Thymus (tissue), 11 donors: Measurements from ENCODE around the gene GATB. TPM values are rescaled to one million over a fixed set of nuclear protein-coding genes. Genes with fewer than 3 reads are reported as not detected.

Experiments used
- DNase-seq, 9 donors: peaks; one replicate each; pipeline ENCODE4 v3.0.0-alpha.2; 2013; ENCODE audit warnings: low spot score in 9 of 9, low read depth in 6 of 9, missing footprints in 1 of 9
- H3K27ac ChIP-seq, 2 donors: one replicate each; pipeline ENCODE4 v1.5.1; 2013; ENCODE audit warnings: control low read depth in 1 of 2, low read depth in 1 of 2, low read length in 1 of 2, mild to moderate bottlenecking in 1 of 2, moderate library complexity in 1 of 2
- H3K27me3 ChIP-seq, 2 donors: one replicate each; pipeline ENCODE4 v1.5.1; 2013; ENCODE audit warnings: low read length in 1 of 2; ENCODE audit not compliant: control insufficient read depth in 2 of 2, insufficient read depth in 1 of 2
- H3K36me3 ChIP-seq, 2 donors: one replicate each; pipeline ENCODE4 v1.5.1; 2013; ENCODE audit warnings: low read length in 1 of 2, mild to moderate bottlenecking in 1 of 2, moderate library complexity in 1 of 2; ENCODE audit not compliant: control insufficient read depth in 2 of 2, insufficient read depth in 2 of 2
- H3K4me1 ChIP-seq, 2 donors: one replicate each; pipeline ENCODE4 v1.5.1; 2013; ENCODE audit warnings: low read length in 2 of 2; ENCODE audit not compliant: control insufficient read depth in 2 of 2, insufficient read depth in 2 of 2
- H3K4me3 ChIP-seq, 2 donors: one replicate each; pipeline ENCODE4 v1.5.1; 2013; ENCODE audit warnings: low read length in 2 of 2, control low read depth in 1 of 2, mild to moderate bottlenecking in 1 of 2
- H3K9me3 ChIP-seq, 2 donors: one replicate each; pipeline ENCODE4 v1.5.1; 2013; ENCODE audit warnings: low read length in 1 of 2, mild to moderate bottlenecking in 1 of 2; ENCODE audit not compliant: control insufficient read depth in 2 of 2, insufficient read depth in 1 of 2
- WGBS: extraction: QIAGEN DNeasy Blood & Tissue Kit; methylation state at CpG from one replicate; pipeline ENCODE4 v1.1.7; 2013; 5-methylcytosine and 5-hydroxymethylcytosine counted together
- polyA plus RNA-seq: library from polyadenylated mRNA; stranded (reverse); fragments of 200-250 nt; gene quantifications from one replicate; pipeline ENCODE4 v1.2.3, GENCODE V29; 2013
- total RNA-seq: library from RNA; stranded (reverse); fragments of 120-200 nt; gene quantifications from one replicate; pipeline ENCODE4 v1.2.4, GENCODE V29; 2013
- donor health status: healthy.

Gene GATB
- total and polyA plus RNA-seq, 2 donors: 14.5 to 17.6 TPM

DNA sequence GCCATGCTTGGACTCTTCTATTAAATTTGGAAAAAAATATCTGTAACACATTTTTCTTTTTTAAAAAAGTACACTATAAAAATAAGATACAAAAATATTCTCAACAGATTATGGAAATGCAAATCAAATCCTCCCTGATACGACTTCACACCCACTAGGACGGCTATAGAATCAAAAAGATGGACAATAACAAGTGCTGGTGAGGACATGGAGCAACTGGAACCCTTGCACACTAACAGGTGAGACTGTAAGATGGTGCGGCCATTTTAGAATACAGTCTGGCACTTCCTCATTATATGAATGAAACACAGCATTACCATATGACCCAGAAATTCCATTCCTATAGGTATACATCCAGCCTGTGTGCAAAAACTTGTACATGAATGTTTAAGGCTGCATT is 83.6 kb downstream of the GATB start:
- Histone ChIP-seq H3K27ac (no peak overlapping the region), H3K9me3 (no peaks in the 10 kb centered on the region), H3K4me1 (peaks cover 0 to 13% of the 10 kb centered on the region in 2 donors), H3K4me3 (no peak overlapping the region), H3K27me3 (no peaks in the 10 kb centered on the region), H3K36me3 (peaks cover 0 to 12% of the 10 kb centered on the region in 2 donors)
- WGBS: 65% methylated on average over 3 of the region's 3 CpGs
- no peak for DNase-seq

DNA sequence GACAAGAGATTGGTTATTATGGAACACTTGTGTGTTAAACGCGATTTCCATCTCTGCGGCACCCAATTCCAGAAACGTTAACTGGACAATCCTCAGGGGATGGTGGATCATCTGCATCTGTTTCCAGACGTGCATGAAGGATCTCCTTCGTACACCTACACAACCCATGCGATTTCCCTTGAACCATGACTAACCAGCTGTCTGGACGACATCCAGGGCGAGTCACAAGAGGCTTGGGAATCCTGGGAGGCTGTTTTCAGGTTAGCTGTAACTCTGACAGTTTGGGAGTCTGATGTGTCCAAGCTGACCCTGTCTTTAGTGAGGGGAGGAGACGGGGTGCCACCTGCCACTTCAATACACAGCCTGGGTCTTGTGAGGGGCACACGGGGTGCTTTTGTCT is 84.5 kb downstream of the GATB start:
- H3K27ac ChIP-seq: no peak overlapping the region
- peaks cover 0 to 18% of the 10 kb centered on the region in 2 donors for H3K4me1 ChIP-seq
- H3K27me3 ChIP-seq: no peaks in the 10 kb centered on the region
- no peak overlapping the region for H3K4me3 ChIP-seq
- peaks cover 0 to 10% of the 10 kb centered on the region in 2 donors for H3K36me3 ChIP-seq
- 95% methylated on average over 11 of the region's 11 CpGs for whole genome bisulfite sequencing
- no peaks in the 10 kb centered on the region for H3K9me3 ChIP-seq
- no peak for DNase-seq

DNA sequence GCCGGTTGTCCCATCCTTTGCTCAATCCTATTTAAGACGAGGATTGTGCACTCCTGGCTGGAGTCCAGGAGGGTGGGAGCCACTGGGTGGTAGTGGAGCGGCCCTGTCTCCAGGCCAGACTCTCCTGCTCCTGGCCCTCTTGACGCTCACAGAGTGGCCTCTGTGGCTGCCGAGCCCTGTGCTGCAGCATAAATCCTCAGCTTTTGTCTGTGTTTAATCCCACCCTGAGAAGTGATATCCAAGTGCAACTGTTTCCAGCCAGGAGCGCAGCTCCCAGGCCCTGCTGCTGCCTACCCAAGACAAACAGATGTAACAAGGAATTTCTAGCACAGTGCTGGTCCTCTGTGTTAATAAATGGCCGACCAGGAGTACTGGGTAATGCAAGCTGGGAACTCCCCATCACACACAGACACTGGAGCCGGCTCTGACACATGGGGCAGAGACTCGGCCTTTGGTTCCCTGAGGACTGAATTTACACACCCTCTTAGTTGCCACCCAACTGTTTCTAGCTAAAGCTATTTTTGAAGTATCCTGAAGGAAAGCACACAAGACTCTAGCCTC is 85.3 kb downstream of the GATB start:
- Histone ChIP-seq H3K4me1 (peaks cover 0 to 18% of the 10 kb centered on the region in 2 donors), H3K36me3 (peaks cover 0 to 10% of the 10 kb centered on the region in 2 donors), H3K27ac (no peak overlapping the region), H3K4me3 (no peak overlapping the region), H3K27me3 (no peaks in the 10 kb centered on the region), H3K9me3 (no peaks in the 10 kb centered on the region)
- WGBS: 96% methylated on average over 9 of the region's 9 CpGs
- DNase-seq: no peak

- 89% methylated on average over 19 of the region's 19 CpGs for WGBS
- no peak for DNase-seq
Measured at GRCh38 chr4:151674804-151675391, 85.9 kb downstream of the GATB start.

GRCh38 chr4:151673908-151674520 is 86.8 kb downstream of the GATB start:
- no peaks in the 10 kb centered on the region for H3K27me3 ChIP-seq
- DNase-seq: no peak
- no peaks in the 10 kb centered on the region for H3K9me3 ChIP-seq
- H3K4me3 ChIP-seq: no peak overlapping the region
- H3K27ac ChIP-seq: no peak overlapping the region
- 96% methylated on average over 12 of the region's 12 CpGs for WGBS
- peaks cover 0 to 2% of the 10 kb centered on the region in 2 donors for H3K36me3 ChIP-seq
- peaks cover 0 to 18% of the 10 kb centered on the region in 2 donors for H3K4me1 ChIP-seq

More at GRCh38 chr4:151674804-151675391, 85.9 kb downstream of the GATB start:
- Histone ChIP-seq H3K9me3 (no peaks in the 10 kb centered on the region), H3K27ac (peak overlapping the region; percentile 10 to 61), H3K4me1 (peaks cover 0 to 18% of the 10 kb centered on the region in 2 donors), H3K4me3 (no peak overlapping the region), H3K36me3 (peaks cover 0 to 10% of the 10 kb centered on the region in 2 donors), H3K27me3 (no peaks in the 10 kb centered on the region)

GRCh38 chr4:151672996-151673395 is 87.8 kb downstream of the GATB start:
- no peaks in the 10 kb centered on the region for H3K27me3 ChIP-seq
- peaks cover 0 to 18% of the 10 kb centered on the region in 2 donors for H3K4me1 ChIP-seq
- H3K9me3 ChIP-seq: no peaks in the 10 kb centered on the region
- 91% methylated on average over 14 of the region's 14 CpGs for WGBS
- no peak for DNase-seq
- no peak overlapping the region for H3K4me3 ChIP-seq
- H3K36me3 ChIP-seq: peaks cover 0 to 2% of the 10 kb centered on the region in 2 donors
- no peak overlapping the region for H3K27ac ChIP-seq

GRCh38 chr4:151671541-151672059 is 89.2 kb downstream of the GATB start:
- no peaks in the 10 kb centered on the region for H3K9me3 ChIP-seq
- H3K4me1 ChIP-seq: peaks cover 0 to 18% of the 10 kb centered on the region in 2 donors
- H3K27ac ChIP-seq: no peak overlapping the region
- no peak for DNase-seq
- no peaks in the 10 kb centered on the region for H3K27me3 ChIP-seq
- H3K36me3 ChIP-seq: peaks cover 0 to 2% of the 10 kb centered on the region in 2 donors
- H3K4me3 ChIP-seq: no peak overlapping the region
- WGBS: 88% methylated on average over 14 of the region's 14 CpGs

GRCh38 chr4:151670843-151671242 is 90.0 kb downstream of the GATB start:
- Histone ChIP-seq H3K4me3 (no peak overlapping the region), H3K27ac (no peak overlapping the region), H3K27me3 (no peaks in the 10 kb centered on the region), H3K9me3 (no peaks in the 10 kb centered on the region), H3K36me3 (peaks cover 0 to under 1% of the 10 kb centered on the region in 2 donors), H3K4me1 (peaks cover 0 to 18% of the 10 kb centered on the region in 2 donors)
- DNase-seq: no peak
- WGBS: 96% methylated on average over 5 of the region's 5 CpGs

- WGBS: 95% methylated on average over 9 of the region's 9 CpGs
- Histone ChIP-seq H3K9me3 (no peaks in the 10 kb centered on the region), H3K27ac (no peak overlapping the region), H3K27me3 (no peaks in the 10 kb centered on the region), H3K4me3 (no peak overlapping the region), H3K4me1 (peaks cover 0 to 18% of the 10 kb centered on the region in 2 donors), H3K36me3 (no peaks in the 10 kb centered on the region)
- DNase-seq: no peak
Measured at GRCh38 chr4:151669990-151670389, 90.8 kb downstream of the GATB start.
